CD14-positive monocyte (primary cell): ENCODE data around the gene CYP19A1. TPM values are rescaled to one million over a fixed set of nuclear protein-coding genes. Genes with fewer than 3 reads are reported as not detected.

ENCODE experiments used
- DNase-seq, 3 donors: peaks; one replicate each; pipeline ENCODE4 v3.0.0-alpha.2; 2011 to 2022
- H2AFZ ChIP-seq: 2 replicates; pipeline ENCODE4 v1.6.0; 2012; ENCODE audit warnings: mild to moderate bottlenecking, low read depth, low read length, inconsistent platforms; ENCODE audit not compliant: insufficient read depth, poor library complexity, severe bottlenecking
- H3K27ac ChIP-seq, 2 donors: 1 replicate in 1 of 2; 2 replicates in 1 of 2; pipeline ENCODE4 v1.5.1; 2012 to 2013; ENCODE audit warnings: low read length in 2 of 2, control low read depth in 1 of 2, inconsistent platforms in 1 of 2, low read depth in 1 of 2, mild to moderate bottlenecking in 1 of 2
- H3K27me3 ChIP-seq, 2 donors: one replicate each; pipeline versions ENCODE4 v1.6.0 to v1.6.1; 2011 to 2013; ENCODE audit warnings: low read length in 2 of 2; ENCODE audit not compliant: control insufficient read depth in 2 of 2, insufficient read depth in 2 of 2
- H3K36me3 ChIP-seq, 2 donors: replicated peaks in 1 of 2; 1 replicate in 1 of 2; 2 replicates in 1 of 2; pipeline versions ENCODE4 v1.5.1 to v1.6.1; 2012 to 2013; ENCODE audit warnings: low read length in 2 of 2, control low read depth in 1 of 2, inconsistent platforms in 1 of 2, mild to moderate bottlenecking in 1 of 2; ENCODE audit not compliant: insufficient read depth in 2 of 2, control insufficient read depth in 1 of 2
- H3K4me1 ChIP-seq, 2 donors: 1 replicate in 1 of 2; 2 replicates in 1 of 2; pipeline versions ENCODE4 v1.5.1 to v1.6.1; 2012 to 2013; ENCODE audit warnings: low read length in 2 of 2, control low read depth in 1 of 2, inconsistent platforms in 1 of 2, mild to moderate bottlenecking in 1 of 2, moderate library complexity in 1 of 2; ENCODE audit not compliant: insufficient read depth in 2 of 2, control insufficient read depth in 1 of 2
- H3K4me2 ChIP-seq: replicated peaks from 2 replicates; pipeline ENCODE3; 2012; ENCODE audit warnings: low read length, moderate library complexity, mild to moderate bottlenecking; ENCODE audit not compliant: poor library complexity, severe bottlenecking; ENCODE audit errors: extremely low read depth
- H3K4me3 ChIP-seq, 3 experiments: fragments of 200-600 bp in 1 of 3; sonication (generic) in 1 of 3; replicated peaks in 1 of 3; 1 replicate in 2 of 3; 2 replicates in 1 of 3; pipeline ENCODE4 v1.5.1; 2011 to 2013; ENCODE audit warnings: low read length in 3 of 3, mild to moderate bottlenecking in 3 of 3, control low read depth in 2 of 3, low read depth in 2 of 3, inconsistent platforms in 1 of 3, moderate library complexity in 1 of 3
- H3K79me2 ChIP-seq: 2 replicates; pipeline ENCODE4 v1.6.0; 2012; ENCODE audit warnings: mild to moderate bottlenecking, control low read depth, inconsistent platforms, low read length, moderate library complexity; ENCODE audit not compliant: insufficient read depth
- H3K9ac ChIP-seq: 2 replicates; pipeline ENCODE4 v1.6.0; 2017; ENCODE audit warnings: low read length, mild to moderate bottlenecking; ENCODE audit not compliant: insufficient read depth, poor library complexity, severe bottlenecking
- H3K9me3 ChIP-seq, 2 donors: replicated peaks in 1 of 2; 1 replicate in 1 of 2; 2 replicates in 1 of 2; pipeline versions ENCODE4 v1.5.1 to v1.6.1; 2012 to 2013; ENCODE audit warnings: low read length in 2 of 2, control low read depth in 1 of 2; ENCODE audit not compliant: control insufficient read depth in 1 of 2, insufficient read depth in 1 of 2
- H4K20me1 ChIP-seq: 2 replicates; pipeline ENCODE4 v1.6.0; 2012; ENCODE audit warnings: mild to moderate bottlenecking, low read length, control low read depth, moderate library complexity; ENCODE audit not compliant: insufficient read depth
- H3K27ac Mint-ChIP-seq, 7 donors: one replicate each; pipeline ENCODE4 v1.8.0; 2020; ENCODE audit warnings: mild to moderate bottlenecking in 7 of 7, mixed read lengths in 7 of 7, moderate library complexity in 6 of 7, inconsistent platforms in 2 of 7
- H3K27me3 Mint-ChIP-seq, 3 donors: one replicate each; pipeline ENCODE4 v1.8.0; 2021 to 2022; ENCODE audit warnings: low read depth in 3 of 3, mild to moderate bottlenecking in 3 of 3, mixed read lengths in 3 of 3, moderate library complexity in 3 of 3, inconsistent platforms in 1 of 3
- H3K36me3 Mint-ChIP-seq, 2 donors: one replicate each; pipeline ENCODE4 v1.8.0; 2020; ENCODE audit warnings: mixed read lengths in 2 of 2, inconsistent platforms in 1 of 2, mild to moderate bottlenecking in 1 of 2
- H3K4me1 Mint-ChIP-seq: one replicate; pipeline ENCODE4 v1.8.0; 2020; ENCODE audit warnings: mild to moderate bottlenecking, mixed read lengths
- H3K4me3 Mint-ChIP-seq, 2 donors: one replicate each; pipeline ENCODE4 v1.8.0; 2020; ENCODE audit warnings: mild to moderate bottlenecking in 2 of 2, mixed read lengths in 2 of 2, moderate library complexity in 1 of 2
- H3K9me3 Mint-ChIP-seq, 7 donors: one replicate each; pipeline ENCODE4 v1.8.0; 2020 to 2022; ENCODE audit warnings: mixed read lengths in 7 of 7, mild to moderate bottlenecking in 6 of 7, moderate library complexity in 6 of 7, inconsistent platforms in 2 of 7
- WGBS: methylation state at CpG from one replicate; pipeline ENCODE4 v1.1.5; 2013; ENCODE audit warnings: missing lambda C conversion rate; ENCODE audit not compliant: insufficient coverage; 5-methylcytosine and 5-hydroxymethylcytosine counted together
- intact Hi-C, 2 donors: fragments of 100-400 bp; cut with micrococcal nuclease; formaldehyde crosslinking; loops; one replicate each; pipeline versions ENCODE4 v1.15.0 to v1.15.1; 2023
- polyA plus RNA-seq, 3 donors: library from polyadenylated mRNA; depleted of rRNA in 1 of 3; unstranded in 2 of 3; stranded (reverse) in 1 of 3; fragments of 300-500 nt in 2 of 3; fragments of >200 nt in 1 of 3; fragmentation: Illumina TruSeq in 2 of 3; gene quantifications; 1 replicate in 2 of 3; 2 replicates in 1 of 3; pipeline ENCODE4 v1.2.3, GENCODE V29; 2012 to 2021
- TF ChIP-seq, protein P1 (sequence below): fragments of 200-600 bp; IDR thresholded peaks from one replicate; pipeline ENCODE4 v1.8.0; 2022; ENCODE audit warnings: antibody characterized with exemption, mild to moderate bottlenecking

Gene CYP19A1
- polyA plus RNA-seq, 3 donors: not detected

DNA sequence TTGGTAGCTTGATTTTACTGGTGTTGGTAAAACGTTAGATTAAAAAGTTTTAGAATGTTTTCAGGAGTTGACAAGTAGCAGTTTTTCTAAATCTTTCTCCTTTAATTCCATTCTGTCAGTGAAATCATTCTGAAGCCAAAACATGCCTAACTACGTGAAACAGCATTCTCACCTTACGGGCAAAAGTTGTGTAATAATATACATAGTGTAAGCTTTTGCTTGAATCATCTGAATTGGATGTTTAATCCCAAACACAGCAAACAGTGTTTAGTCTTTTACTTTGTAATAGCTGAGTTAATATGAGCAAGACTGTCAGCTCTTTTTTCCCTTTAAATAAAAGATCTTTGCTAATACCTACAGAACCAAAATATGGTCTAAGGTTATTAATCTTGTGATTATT is 100.6 kb downstream of the CYP19A1 start:
- no peak overlapping the region for H3K27ac Mint-ChIP-seq
- H3K27me3 Mint-ChIP-seq: peaks cover 2 to 30% (median 25%) of the 10 kb centered on the region in 3 donors
- H3K36me3 ChIP-seq: no peaks in the 10 kb centered on the region
- no peaks in the 10 kb centered on the region for H3K36me3 Mint-ChIP-seq
- H3K79me2 ChIP-seq: no peaks in the 10 kb centered on the region
- no peaks in the 10 kb centered on the region for H4K20me1 ChIP-seq
- H3K4me3 ChIP-seq: no peak overlapping the region
- no peak for DNase-seq
- H3K4me3 Mint-ChIP-seq: no peak overlapping the region
- no peak overlapping the region for H2AFZ ChIP-seq
- no CpG with 5 or more reads among the region's 3 CpGs for WGBS
- H3K9me3 Mint-ChIP-seq: no peaks in the 10 kb centered on the region
- no peaks in the 10 kb centered on the region for H3K9me3 ChIP-seq
- H3K4me2 ChIP-seq: no peak overlapping the region
- H3K4me1 Mint-ChIP-seq: peaks cover 19% of the 10 kb centered on the region
- intact Hi-C loops: no loop called here
- H3K27ac ChIP-seq: no peak overlapping the region
- H3K9ac ChIP-seq: no peak overlapping the region
- H3K27me3 ChIP-seq: peaks cover 0 to 2% of the 10 kb centered on the region in 2 donors
- TF ChIP-seq, protein P1, sequence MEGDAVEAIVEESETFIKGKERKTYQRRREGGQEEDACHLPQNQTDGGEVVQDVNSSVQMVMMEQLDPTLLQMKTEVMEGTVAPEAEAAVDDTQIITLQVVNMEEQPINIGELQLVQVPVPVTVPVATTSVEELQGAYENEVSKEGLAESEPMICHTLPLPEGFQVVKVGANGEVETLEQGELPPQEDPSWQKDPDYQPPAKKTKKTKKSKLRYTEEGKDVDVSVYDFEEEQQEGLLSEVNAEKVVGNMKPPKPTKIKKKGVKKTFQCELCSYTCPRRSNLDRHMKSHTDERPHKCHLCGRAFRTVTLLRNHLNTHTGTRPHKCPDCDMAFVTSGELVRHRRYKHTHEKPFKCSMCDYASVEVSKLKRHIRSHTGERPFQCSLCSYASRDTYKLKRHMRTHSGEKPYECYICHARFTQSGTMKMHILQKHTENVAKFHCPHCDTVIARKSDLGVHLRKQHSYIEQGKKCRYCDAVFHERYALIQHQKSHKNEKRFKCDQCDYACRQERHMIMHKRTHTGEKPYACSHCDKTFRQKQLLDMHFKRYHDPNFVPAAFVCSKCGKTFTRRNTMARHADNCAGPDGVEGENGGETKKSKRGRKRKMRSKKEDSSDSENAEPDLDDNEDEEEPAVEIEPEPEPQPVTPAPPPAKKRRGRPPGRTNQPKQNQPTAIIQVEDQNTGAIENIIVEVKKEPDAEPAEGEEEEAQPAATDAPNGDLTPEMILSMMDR: no peak
- peaks cover 5 to 10% of the 10 kb centered on the region in 2 donors for H3K4me1 ChIP-seq

GRCh38 chr15:51234176-51234927 is 104.0 kb downstream of the CYP19A1 start:
- Mint-ChIP-seq H3K36me3 (no peaks in the 10 kb centered on the region), H3K4me3 (peak overlapping the region in 1 of 2 donors; percentile 37), H3K27ac (no peak overlapping the region), H3K4me1 (peaks cover 11% of the 10 kb centered on the region), H3K27me3 (peaks cover 2 to 26% (median 19%) of the 10 kb centered on the region in 3 donors), H3K9me3 (no peaks in the 10 kb centered on the region)
- WGBS: 16% methylated on average over 13 of the region's 14 CpGs
- no peak overlapping the region for H3K27ac ChIP-seq
- H3K36me3 ChIP-seq: no peaks in the 10 kb centered on the region
- no peaks in the 10 kb centered on the region for H4K20me1 ChIP-seq
- no peak overlapping the region for H3K9ac ChIP-seq
- no peak overlapping the region for H3K4me3 ChIP-seq
- H3K4me1 ChIP-seq: peaks cover 5 to 10% of the 10 kb centered on the region in 2 donors
- peaks cover 0 to 2% of the 10 kb centered on the region in 2 donors for H3K27me3 ChIP-seq
- H3K9me3 ChIP-seq: no peaks in the 10 kb centered on the region
- H3K4me2 ChIP-seq: peak overlapping the region; percentile 30
- H3K79me2 ChIP-seq: no peaks in the 10 kb centered on the region
- intact Hi-C loops: no loop called here
- H2AFZ ChIP-seq: peak overlapping the region; percentile 44
- TF ChIP-seq, protein P1: no peak
- no peak for DNase-seq
